ENCODE data around the gene SKAP2. TPM values are rescaled to one million over a fixed set of nuclear protein-coding genes. Genes with fewer than 3 reads are reported as not detected.
A peak's percentile ranks its signal among the peaks of the same experiment; 100 is the strongest.

The SKAP2 gene
- total RNA-seq, 1 donor from 2014 or later, result 12.8 TPM

DNA sequence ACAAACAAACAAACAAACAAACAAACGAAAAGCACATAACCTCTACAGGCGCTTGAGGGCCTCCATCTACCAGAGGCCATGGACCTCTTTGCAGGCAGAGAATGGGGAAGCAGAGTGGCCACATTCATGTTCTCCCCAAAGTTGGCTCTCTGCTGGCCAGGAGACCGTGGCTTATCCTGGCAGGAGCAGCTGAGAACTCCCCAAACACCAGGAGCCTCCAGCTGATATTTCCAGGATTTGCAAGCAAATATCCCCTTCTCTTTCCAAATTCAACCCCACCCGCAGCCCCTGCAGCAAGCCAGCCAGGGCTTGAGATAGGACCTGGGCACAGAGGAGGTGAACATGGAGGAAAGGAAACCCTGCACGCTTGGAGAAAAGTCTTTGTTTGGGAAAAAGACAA is 240.0 kb downstream of the SKAP2 start:
- intact Hi-C loops (cut with DNase I), result no loop called here
- TF ChIP-seq POLR2A (IDR thresholded peaks at IDR 0.05), result no peak
- TF ChIP-seq, protein P1, sequence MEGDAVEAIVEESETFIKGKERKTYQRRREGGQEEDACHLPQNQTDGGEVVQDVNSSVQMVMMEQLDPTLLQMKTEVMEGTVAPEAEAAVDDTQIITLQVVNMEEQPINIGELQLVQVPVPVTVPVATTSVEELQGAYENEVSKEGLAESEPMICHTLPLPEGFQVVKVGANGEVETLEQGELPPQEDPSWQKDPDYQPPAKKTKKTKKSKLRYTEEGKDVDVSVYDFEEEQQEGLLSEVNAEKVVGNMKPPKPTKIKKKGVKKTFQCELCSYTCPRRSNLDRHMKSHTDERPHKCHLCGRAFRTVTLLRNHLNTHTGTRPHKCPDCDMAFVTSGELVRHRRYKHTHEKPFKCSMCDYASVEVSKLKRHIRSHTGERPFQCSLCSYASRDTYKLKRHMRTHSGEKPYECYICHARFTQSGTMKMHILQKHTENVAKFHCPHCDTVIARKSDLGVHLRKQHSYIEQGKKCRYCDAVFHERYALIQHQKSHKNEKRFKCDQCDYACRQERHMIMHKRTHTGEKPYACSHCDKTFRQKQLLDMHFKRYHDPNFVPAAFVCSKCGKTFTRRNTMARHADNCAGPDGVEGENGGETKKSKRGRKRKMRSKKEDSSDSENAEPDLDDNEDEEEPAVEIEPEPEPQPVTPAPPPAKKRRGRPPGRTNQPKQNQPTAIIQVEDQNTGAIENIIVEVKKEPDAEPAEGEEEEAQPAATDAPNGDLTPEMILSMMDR (IDR thresholded peaks at IDR 0.05), result no peak
- TF ChIP-seq POLR2AphosphoS5 (IDR thresholded peaks at IDR 0.05; ENCODE audit: insufficient read depth in 1 of 2, low read depth in 1 of 2), result no peak

DNA sequence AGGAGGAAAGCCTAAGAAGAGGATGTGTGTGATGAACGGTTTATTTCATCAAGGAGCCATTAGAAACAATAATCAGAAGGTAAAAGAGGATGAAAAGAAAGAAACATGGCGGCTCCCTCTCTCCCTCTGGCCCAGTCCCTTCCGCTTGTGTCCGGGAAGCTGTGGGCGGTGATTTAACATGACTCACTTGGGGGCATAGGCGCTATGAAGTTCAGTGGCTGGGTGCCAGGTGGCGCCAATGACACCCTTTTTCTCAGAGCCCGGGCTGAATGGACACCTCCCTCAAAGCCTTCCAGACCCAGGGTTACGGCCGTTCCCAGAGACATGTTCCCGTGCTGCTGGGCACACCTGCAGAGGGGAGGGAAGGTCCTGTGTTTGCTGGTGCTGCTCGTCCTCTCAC is 244.0 kb downstream of the SKAP2 start:
- no peaks in the 10 kb centered on the region for H3K4me1 ChIP-seq
- H3K36me3 ChIP-seq, result no peaks in the 10 kb centered on the region
- no peak overlapping the region for H3K4me3 ChIP-seq
- TF ChIP-seq, protein P1 (IDR thresholded peaks at IDR 0.05), result no peak
- no peak for TF ChIP-seq POLR2AphosphoS5 (IDR thresholded peaks at IDR 0.05; ENCODE audit: insufficient read depth in 1 of 2, low read depth in 1 of 2)
- TF ChIP-seq POLR2A (IDR thresholded peaks at IDR 0.05), result no peak
- intact Hi-C loops (cut with DNase I), result no loop called here
- H3K27me3 ChIP-seq, result no peaks in the 10 kb centered on the region
- no peak for DNase-seq (ENCODE audit: extremely low spot score in 2 of 2)
- no peaks in the 10 kb centered on the region for H3K9me3 ChIP-seq
- H3K27ac ChIP-seq, result no peak overlapping the region

More for the DNA sequence above, 240.0 kb downstream of the SKAP2 start:
- Histone ChIP-seq H3K27me3 (no peaks in the 10 kb centered on the region), H3K4me1 (no peaks in the 10 kb centered on the region), H3K36me3 (no peaks in the 10 kb centered on the region), H3K27ac (no peak overlapping the region), H3K9me3 (no peaks in the 10 kb centered on the region), H3K4me3 (no peak overlapping the region)
- peak; percentile 52 to 67 for DNase-seq (ENCODE audit: extremely low spot score in 2 of 2)

DNA sequence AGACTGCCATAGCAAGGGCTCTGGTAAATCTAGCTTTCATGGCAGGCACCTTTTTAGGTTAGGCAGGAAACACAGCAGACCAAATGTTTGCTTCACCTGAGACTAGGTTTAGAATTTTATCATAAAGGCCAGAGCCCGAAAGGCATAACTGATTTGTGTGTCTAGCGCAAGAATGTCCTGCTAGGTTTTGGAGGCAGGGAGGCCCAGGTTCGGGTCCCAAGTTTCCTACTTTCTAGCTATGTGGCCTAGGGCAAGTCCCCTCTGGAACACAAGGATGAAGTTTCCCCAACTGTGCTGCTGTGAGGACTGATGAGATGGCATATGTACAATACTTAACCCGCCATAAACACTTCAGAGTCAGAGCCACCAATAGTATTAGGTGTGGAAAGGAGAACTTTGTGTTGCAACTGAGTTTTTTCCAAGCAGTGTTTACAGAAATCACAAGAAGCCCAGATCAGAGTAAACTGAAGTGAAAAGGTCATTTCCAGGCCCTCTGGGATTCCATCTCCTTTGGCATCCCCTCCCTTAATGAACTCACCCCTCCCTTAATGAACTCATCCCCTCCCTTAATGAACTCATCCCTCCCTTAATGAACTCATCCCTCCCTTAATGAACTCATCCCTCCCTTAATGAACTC is 244.9 kb downstream of the SKAP2 start:
- TF ChIP-seq, protein P1 (IDR thresholded peaks at IDR 0.05), result no peak
- TF ChIP-seq POLR2AphosphoS5 (IDR thresholded peaks at IDR 0.05; ENCODE audit: insufficient read depth in 1 of 2, low read depth in 1 of 2) (no peak), POLR2A (IDR thresholded peaks at IDR 0.05) (no peak)
- no peaks in the 10 kb centered on the region for H3K36me3 ChIP-seq
- no peaks in the 10 kb centered on the region for H3K4me1 ChIP-seq
- H3K27me3 ChIP-seq, result no peaks in the 10 kb centered on the region
- intact Hi-C loops (cut with DNase I), result no loop called here
- no peak for DNase-seq (ENCODE audit: extremely low spot score in 2 of 2)
- H3K9me3 ChIP-seq, result no peaks in the 10 kb centered on the region
- H3K4me3 ChIP-seq, result no peak overlapping the region
- H3K27ac ChIP-seq, result no peak overlapping the region

DNA sequence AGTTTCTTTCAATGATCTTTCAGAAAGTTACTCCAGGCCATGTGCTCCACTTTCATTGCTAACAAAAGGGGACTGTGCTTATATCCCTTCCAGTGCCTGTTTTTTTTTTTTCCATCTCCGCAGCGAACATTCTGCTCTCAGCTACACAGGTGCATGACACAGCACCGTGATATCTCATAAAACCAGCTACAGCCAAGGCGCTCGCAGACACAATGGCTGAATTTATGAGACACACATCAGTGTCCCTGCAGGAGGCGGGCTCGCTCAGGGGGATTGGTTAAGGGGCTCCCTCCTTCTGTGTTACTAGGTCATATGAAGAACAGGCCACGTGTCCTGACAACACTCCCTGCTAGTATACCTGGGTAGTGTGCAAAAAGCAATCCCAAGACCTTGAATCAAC is 245.5 kb downstream of the SKAP2 start:
- H3K9me3 ChIP-seq, result no peaks in the 10 kb centered on the region
- H3K4me1 ChIP-seq, result no peaks in the 10 kb centered on the region
- TF ChIP-seq, protein P1 (IDR thresholded peaks at IDR 0.05), result no peak
- TF ChIP-seq POLR2AphosphoS5 (IDR thresholded peaks at IDR 0.05; ENCODE audit: insufficient read depth in 1 of 2, low read depth in 1 of 2), result no peak
- TF ChIP-seq POLR2A (IDR thresholded peaks at IDR 0.05), result no peak
- no peak overlapping the region for H3K27ac ChIP-seq
- no peak overlapping the region for H3K4me3 ChIP-seq
- no peak for DNase-seq (ENCODE audit: extremely low spot score in 2 of 2)
- H3K27me3 ChIP-seq, result no peaks in the 10 kb centered on the region
- no peaks in the 10 kb centered on the region for H3K36me3 ChIP-seq
- intact Hi-C loops (cut with DNase I), result no loop called here

DNA sequence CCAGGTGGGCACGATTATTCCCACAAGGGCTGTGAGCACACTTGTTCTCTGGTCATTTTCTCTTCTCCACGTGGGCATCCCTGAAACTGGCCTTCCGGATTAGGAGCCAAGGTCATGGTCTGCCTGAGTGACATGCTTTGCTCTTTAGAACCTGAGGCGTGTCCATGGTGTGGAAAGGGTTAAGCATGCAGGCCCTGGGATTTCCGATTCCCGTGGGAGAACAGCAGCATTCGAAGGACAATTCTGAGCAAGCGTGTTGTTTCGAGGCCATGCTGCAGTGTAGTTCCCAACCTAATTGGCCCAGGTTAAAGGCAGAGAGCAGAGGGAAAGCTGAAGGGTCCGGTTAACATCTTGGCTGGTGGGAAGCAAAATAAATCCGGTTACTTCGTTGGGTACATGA is 245.9 kb downstream of the SKAP2 start:
- Histone ChIP-seq H3K27me3 (no peaks in the 10 kb centered on the region), H3K9me3 (no peaks in the 10 kb centered on the region), H3K4me1 (no peaks in the 10 kb centered on the region), H3K27ac (no peak overlapping the region), H3K4me3 (no peak overlapping the region), H3K36me3 (no peaks in the 10 kb centered on the region)
- no peak for DNase-seq (ENCODE audit: extremely low spot score in 2 of 2)
- intact Hi-C loops (cut with DNase I), result no loop called here
- TF ChIP-seq POLR2A (IDR thresholded peaks at IDR 0.05) (no peak), POLR2AphosphoS5 (IDR thresholded peaks at IDR 0.05; ENCODE audit: insufficient read depth in 1 of 2, low read depth in 1 of 2) (no peak)
- TF ChIP-seq, protein P1 (IDR thresholded peaks at IDR 0.05), result no peak
